Measurements from ENCODE around the gene SLC35F1.
"Not testable (repeated sequence)": the region's sequence is repeated elsewhere in the genome, so short reads cannot be mapped to it uniquely, and the experiment has no call there.

Gene SLC35F1

GRCh38 chr6:117906958-117907600 is at the start of gene SLC35F1:
Gene SLC35F1, plus strand, starts transcription at chr6:117907264.
- TF ChIP-seq, protein P1, sequence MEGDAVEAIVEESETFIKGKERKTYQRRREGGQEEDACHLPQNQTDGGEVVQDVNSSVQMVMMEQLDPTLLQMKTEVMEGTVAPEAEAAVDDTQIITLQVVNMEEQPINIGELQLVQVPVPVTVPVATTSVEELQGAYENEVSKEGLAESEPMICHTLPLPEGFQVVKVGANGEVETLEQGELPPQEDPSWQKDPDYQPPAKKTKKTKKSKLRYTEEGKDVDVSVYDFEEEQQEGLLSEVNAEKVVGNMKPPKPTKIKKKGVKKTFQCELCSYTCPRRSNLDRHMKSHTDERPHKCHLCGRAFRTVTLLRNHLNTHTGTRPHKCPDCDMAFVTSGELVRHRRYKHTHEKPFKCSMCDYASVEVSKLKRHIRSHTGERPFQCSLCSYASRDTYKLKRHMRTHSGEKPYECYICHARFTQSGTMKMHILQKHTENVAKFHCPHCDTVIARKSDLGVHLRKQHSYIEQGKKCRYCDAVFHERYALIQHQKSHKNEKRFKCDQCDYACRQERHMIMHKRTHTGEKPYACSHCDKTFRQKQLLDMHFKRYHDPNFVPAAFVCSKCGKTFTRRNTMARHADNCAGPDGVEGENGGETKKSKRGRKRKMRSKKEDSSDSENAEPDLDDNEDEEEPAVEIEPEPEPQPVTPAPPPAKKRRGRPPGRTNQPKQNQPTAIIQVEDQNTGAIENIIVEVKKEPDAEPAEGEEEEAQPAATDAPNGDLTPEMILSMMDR (IDR thresholded peaks at IDR 0.05; ENCODE audit: low read depth, low read length) = no peak
- H3K4me3 ChIP-seq (ENCODE audit: low read depth, low read length) = no peak within 1 kb of the TSS

DNA sequence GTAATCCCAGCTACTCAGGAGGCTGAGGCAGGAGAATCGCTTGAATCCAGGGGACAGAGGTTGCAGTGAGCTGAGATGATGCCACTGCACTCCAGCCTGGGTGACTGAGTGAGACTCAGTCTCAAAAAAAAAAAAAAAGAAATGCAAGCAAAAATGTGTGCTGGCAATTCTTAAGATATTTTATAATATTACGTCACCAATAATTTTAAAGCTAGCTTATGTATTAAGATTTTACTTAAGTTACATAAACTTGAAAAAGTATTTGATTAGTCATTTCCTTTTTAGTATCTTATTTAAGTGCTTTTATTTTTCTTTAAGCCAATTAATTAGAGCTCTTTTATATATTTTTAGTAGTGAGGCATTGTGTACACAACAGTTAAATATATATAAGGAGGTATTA is 48.5 kb upstream of the SLC35F1 start:
- not testable (repeated sequence) for H3K4me3 ChIP-seq (ENCODE audit: low read depth, low read length)

DNA sequence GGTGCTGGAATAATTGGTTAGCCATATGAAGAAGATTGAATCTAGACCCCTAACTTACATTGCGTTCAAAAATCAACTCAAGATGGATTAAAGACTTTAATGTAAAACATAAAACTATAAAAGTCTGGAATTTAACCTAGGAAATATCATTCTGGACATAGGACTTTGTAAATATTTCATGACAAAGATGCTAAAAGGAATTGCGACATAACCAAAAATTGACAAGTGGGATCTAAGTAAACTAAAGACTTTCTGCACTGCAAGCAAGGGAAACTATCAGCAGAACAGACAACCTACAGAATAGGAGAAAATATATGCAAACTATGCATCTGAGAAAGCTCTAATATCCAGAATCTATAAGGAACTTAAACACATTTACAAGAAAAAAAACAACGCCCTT is 45.5 kb upstream of the SLC35F1 start:
- TF ChIP-seq, protein P1 (IDR thresholded peaks at IDR 0.05; ENCODE audit: low read depth, low read length) = no peak
- H3K4me3 ChIP-seq (ENCODE audit: low read depth, low read length) = no peak overlapping the region

- TF ChIP-seq, protein P1 (IDR thresholded peaks at IDR 0.05; ENCODE audit: low read depth, low read length) = no peak
- H3K4me3 ChIP-seq (ENCODE audit: low read depth, low read length) = no peak overlapping the region
Observed at GRCh38 chr6:117866561-117866960, 40.5 kb upstream of the SLC35F1 start.

GRCh38 chr6:117870486-117871242 is 36.4 kb upstream of the SLC35F1 start:
- no peak overlapping the region for H3K4me3 ChIP-seq (ENCODE audit: low read depth, low read length)
- TF ChIP-seq, protein P1 (IDR thresholded peaks at IDR 0.05; ENCODE audit: low read depth, low read length) = no peak

DNA sequence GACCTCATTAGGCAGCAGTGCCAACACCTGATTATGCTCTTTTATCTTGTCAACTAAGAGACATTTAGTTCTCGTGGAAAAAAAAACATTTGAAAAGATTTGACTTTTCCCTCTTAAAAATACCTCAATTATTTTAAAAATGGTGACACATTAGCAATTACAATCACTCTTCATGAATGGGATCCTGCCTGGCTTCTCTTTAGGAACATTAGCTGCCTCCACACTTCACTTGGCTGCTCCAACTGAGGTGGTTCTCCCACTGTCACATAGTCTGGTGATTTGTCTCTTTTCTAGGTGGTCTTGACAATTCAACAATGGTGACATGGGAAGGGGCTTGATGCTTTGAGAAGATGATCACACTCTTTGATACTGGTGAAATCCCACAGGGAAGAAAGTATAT is 26.2 kb upstream of the SLC35F1 start:
- no peak overlapping the region for H3K4me3 ChIP-seq (ENCODE audit: low read depth, low read length)
- TF ChIP-seq, protein P1 (IDR thresholded peaks at IDR 0.05; ENCODE audit: low read depth, low read length) = no peak

DNA sequence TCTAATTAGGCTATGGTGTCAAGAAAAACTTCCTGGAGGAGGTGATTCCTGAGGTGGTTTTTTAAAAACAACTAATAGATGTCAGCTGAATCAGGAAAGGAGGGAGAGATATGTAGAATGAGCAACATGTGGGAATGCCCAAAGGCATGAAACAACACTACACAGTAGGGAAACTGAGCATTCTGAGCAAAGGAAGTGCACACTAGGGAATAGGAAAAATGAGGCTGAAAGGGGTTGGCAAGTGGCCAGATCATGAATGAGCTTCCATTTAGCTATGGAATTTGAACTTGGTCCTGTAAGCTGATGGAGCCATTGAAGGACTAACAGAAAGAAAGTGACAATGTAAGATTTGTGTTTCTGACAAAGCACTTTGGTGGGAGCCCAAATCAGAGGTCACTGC is 16.9 kb upstream of the SLC35F1 start:
- no peak overlapping the region for H3K4me3 ChIP-seq (ENCODE audit: low read depth, low read length)
- TF ChIP-seq, protein P1 (IDR thresholded peaks at IDR 0.05; ENCODE audit: low read depth, low read length) = no peak
